ENCODE measurements around the gene RCN2. TPM values are rescaled to one million over a fixed set of nuclear protein-coding genes. Genes with fewer than 3 reads are reported as not detected.

Gene RCN2
- total RNA-seq, 1 experiment from 2014 or later = 46.1 TPM

- Histone ChIP-seq H3K4me3 (no peak overlapping the region), H3K79me2 (ENCODE audit: low read depth) (no peaks in the 10 kb centered on the region), H3K4me2 (no peak overlapping the region), H3K36me3 (ENCODE audit: low read depth) (no peaks in the 10 kb centered on the region), H3F3A (ENCODE audit: insufficient read depth, low read depth) (no peaks in the 10 kb centered on the region), H3K4me1 (replicated peaks; ENCODE audit: insufficient read depth) (no peaks in the 10 kb centered on the region), H2AFZ (no peak overlapping the region), H4K20me1 (ENCODE audit: insufficient read depth) (no peaks in the 10 kb centered on the region), H3K27me3 (ENCODE audit: insufficient read depth, low read depth) (peaks cover 4% of the 10 kb centered on the region; the same call in 1 of the 2 replicates), H3K9me3 (ENCODE audit: insufficient read depth, low read depth) (no peaks in the 10 kb centered on the region), H3K9me2 (ENCODE audit: insufficient read depth) (no peaks in the 10 kb centered on the region), H3K27ac (no peak overlapping the region)
- TF ChIP-seq EZH2 (IDR thresholded peaks at IDR 0.05; ENCODE audit: low read depth) (no peak), CTCF (conservative IDR thresholded peaks at IDR 0.05) (no peak)
- ChIA-PET CTCF (no interaction called here), POLR2A (ENCODE audit: unreplicated experiment) (no interaction called here)
- BruUV-seq (replicated peaks) = no TSS peak
- intact Hi-C loops (cut with micrococcal nuclease; ENCODE audit: unreplicated experiment) = no loop called here
- DNase-seq = no peak
Measured at GRCh38 chr15:77002436-77002835, 70.9 kb downstream of the RCN2 start.

- TF ChIP-seq CTCF (conservative IDR thresholded peaks at IDR 0.05) = no peak
- no peak for TF ChIP-seq EZH2 (IDR thresholded peaks at IDR 0.05; ENCODE audit: low read depth)
- no peak overlapping the region for H3K4me3 ChIP-seq
- H4K20me1 ChIP-seq (ENCODE audit: insufficient read depth) = no peaks in the 10 kb centered on the region
- no peaks in the 10 kb centered on the region for H3K36me3 ChIP-seq (ENCODE audit: low read depth)
- H3K4me2 ChIP-seq = no peak overlapping the region
- H3K9me3 ChIP-seq (ENCODE audit: insufficient read depth, low read depth) = no peaks in the 10 kb centered on the region
- H3K9me2 ChIP-seq (ENCODE audit: insufficient read depth) = no peaks in the 10 kb centered on the region
- ChIA-PET CTCF (no interaction called here), POLR2A (ENCODE audit: unreplicated experiment) (no interaction called here)
- no peak for DNase-seq
- intact Hi-C loops (cut with micrococcal nuclease; ENCODE audit: unreplicated experiment) = no loop called here
- no peaks in the 10 kb centered on the region for H3F3A ChIP-seq (ENCODE audit: insufficient read depth, low read depth)
- H3K27me3 ChIP-seq (ENCODE audit: insufficient read depth, low read depth) = peaks cover 4% of the 10 kb centered on the region; the same call in 1 of the 2 replicates
- no peaks in the 10 kb centered on the region for H3K4me1 ChIP-seq (replicated peaks; ENCODE audit: insufficient read depth)
- H3K79me2 ChIP-seq (ENCODE audit: low read depth) = no peaks in the 10 kb centered on the region
- H3K27ac ChIP-seq = no peak overlapping the region
- no TSS peak for BruUV-seq (replicated peaks)
- H2AFZ ChIP-seq = no peak overlapping the region
Measured at GRCh38 chr15:77002954-77003912, 71.7 kb downstream of the RCN2 start.

Other genes with a start within 250 kb of the RCN2 start
- gene SCAPER, start 26.4 kb upstream of the RCN2 start, total RNA-seq (2021) = 18.7 and 22.0 TPM in 2 replicates
- gene PSTPIP1, start 63.4 kb downstream of the RCN2 start, total RNA-seq (2021) = not detected in 2 replicates
- 133 and 151 TPM in 2 replicates for gene TSPAN3, start 139.4 kb downstream of the RCN2 start, total RNA-seq (2021)